GM19395 (cell line): ENCODE results near the gene ZNF385D.

Experiments used
- ATAC-seq: cut with Tn5 transposase; IDR thresholded peaks from one replicate; pipeline ENCODE4 v1.9.1; 2021; ENCODE audit warnings: mild to moderate bottlenecking, moderate library complexity; ENCODE audit not compliant: unreplicated experiment

The ZNF385D gene

DNA sequence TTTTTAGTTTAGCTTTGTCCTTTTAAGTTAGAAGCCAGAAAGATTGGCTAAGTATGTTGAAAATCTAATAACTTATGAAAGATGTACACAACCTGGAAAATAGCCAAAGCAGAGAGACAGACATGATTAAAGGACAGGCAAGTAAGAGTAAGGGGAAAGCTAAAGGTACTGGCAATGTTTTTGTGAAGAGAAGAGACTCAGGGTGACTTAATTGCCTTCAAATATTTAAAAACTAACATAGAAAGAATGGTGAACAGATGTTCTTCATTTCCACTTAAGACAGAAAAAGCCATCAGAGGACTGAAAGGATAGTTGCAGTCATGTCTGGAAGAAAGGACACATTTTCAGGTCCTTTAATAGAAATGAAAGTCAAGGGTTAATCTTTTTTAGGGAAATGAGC is 68.8 kb downstream of the ZNF385D start:
- ATAC-seq = no peak

DNA sequence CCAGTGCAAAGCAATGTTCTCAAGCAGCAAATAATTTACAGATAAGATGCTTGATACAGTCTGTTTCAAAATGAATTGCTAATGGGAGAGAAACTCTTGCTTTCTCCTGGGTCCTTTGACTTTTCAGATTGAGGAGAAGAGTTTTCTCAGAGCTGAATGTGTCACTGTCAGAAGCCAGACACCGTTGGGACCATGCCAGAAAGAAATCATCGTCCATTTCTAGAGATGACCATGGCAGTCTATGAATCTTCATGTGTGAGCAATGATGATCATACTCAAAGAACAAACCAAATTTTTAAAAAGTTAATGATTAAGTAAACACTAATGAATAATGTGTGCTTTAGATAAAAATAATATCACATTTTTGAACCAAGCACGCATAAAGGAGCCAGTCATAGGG is 77.6 kb downstream of the ZNF385D start:
- no peak for ATAC-seq

DNA sequence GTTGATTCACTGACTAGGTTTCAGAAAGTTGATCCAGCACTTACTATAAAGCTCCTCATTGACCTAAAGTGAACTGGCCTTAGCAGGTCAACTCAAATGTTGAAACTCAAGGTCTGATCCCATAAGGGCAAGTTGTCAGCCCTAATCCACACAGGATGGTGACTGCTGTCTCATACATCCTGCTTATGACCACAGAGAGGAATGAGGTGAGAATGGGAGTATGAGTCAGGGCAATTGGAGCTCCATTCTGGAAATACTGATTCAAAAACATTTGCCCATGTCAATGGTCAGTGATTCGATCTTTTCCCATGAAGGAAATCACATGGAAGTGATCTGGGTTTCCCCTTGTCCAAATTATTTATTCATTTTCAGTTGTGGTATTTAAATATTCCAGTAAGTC is 78.7 kb downstream of the ZNF385D start:
- ATAC-seq = no peak

DNA sequence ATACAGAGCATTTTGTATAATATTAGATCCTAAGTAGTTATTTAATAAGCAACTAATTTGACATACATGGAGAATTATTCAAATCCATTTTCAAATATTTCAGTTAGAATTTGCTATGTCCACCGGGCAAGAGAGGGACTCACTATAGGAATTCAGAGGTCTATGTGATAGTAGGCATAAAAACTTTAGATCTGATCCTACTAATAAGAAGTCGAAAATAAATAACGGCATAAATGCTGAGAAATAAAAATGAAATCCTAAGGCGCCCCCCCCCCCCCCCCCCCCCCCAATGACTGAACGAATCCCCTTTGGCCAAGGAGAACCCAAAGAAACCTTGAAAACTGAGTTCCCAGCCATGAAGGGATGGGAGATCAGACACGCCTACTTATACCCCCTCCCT is 80.6 kb downstream of the ZNF385D start:
- no peak for ATAC-seq

DNA sequence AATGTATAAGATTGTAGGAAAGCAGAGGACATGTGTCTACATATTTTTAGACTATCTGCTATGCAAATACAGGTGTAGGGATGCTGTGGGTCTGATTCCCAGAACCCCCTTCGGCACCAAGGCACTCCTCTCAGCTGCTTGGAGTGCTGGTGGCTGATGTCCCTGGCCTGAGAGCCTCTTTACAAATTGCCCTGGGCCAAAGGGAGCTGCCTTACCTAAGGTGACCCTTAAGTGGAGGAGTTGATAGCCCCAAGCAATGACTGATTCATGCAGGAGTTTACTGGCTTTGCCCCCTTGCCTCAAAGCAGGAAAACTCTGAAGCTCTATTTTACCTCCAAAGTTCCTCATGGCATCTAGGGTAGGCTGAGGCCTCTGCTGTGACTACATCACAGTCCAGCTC is 83.0 kb downstream of the ZNF385D start:
- ATAC-seq = no peak

DNA sequence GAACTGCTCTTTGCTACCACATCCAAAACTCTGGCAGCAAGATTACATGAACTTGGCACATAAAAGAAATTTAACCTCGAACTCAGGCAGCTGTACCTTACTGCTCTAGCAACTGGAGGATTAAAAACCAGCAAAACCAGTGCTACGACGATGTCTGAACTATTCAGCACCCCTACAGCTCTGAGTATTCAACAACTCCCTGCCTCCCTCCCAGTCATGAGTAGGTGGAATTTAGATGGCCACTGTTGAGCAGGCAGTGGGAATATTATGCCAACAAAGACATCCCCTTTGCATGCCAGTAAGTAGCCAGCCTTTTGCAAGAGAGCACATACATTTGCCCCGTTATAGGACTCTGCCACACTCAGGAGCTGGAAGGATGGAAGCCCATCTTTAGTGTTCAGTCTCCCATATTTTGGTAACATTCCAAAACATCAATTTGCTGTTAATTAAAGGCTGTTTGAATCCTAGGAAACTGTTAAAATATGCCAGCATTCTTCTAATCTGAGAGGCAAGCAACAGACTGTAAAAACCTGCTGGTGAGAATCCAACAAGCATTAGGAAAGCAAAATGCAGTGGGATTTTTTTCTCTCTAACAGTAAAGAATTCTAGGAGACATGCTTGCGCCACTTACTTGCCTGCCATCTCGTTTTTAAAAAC is 85.4 kb downstream of the ZNF385D start:
- no peak for ATAC-seq

DNA sequence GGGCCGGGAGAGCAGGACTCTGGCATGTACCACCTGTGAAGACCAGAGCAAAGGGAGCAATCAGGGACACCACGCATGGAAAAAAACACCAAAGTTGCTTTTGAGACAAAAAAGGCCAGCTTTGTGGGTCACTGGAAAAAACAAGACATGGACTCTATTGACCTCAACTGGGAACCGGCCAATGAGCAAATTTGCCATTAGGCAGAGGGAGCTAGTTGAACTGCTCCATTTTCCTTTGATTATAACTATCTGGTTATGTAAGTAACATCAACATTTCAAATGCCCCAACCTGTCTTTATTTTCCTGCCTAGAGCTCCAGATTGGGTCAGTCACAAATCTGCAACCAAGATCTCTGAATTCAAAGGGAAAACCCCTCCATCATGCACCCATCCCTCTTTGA is 86.0 kb downstream of the ZNF385D start:
- no peak for ATAC-seq

DNA sequence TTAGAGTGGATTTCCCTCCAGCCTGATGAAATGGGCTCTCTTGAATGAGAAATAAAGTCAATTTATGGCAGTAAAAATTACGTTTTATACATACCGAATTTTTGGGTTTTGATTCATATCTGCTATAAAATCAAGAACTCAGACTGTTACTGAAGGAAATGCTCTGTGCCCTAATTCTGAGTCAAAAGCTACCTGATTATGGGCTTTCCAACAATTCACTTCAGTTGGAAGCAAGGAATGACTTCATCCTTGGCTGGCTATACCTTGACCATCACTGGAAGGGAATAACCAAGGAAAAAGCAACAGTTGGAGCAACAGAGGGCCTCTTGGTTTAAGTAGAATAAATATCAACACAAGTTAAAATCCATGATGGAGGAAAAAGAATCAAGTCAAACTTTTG is 88.6 kb downstream of the ZNF385D start:
- ATAC-seq = no peak

DNA sequence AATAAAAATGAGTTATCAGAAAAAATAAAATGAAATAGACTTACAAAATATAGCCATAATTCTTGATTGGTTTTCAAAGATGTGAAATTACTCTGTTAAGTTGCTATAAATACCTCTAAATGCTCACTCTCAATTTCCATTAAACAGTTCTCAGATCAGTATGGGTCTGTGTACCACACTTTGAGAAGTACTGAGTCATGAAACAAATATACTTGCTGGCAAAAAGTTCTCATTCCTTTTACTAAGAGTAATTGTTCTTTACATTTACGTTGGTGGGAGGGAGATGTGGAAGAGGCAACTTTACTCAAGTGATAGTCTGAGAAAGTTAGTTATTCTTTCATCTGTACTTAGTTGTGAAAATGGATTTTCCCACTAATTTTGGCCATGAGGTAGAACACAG is 96.3 kb downstream of the ZNF385D start:
- no peak for ATAC-seq

DNA sequence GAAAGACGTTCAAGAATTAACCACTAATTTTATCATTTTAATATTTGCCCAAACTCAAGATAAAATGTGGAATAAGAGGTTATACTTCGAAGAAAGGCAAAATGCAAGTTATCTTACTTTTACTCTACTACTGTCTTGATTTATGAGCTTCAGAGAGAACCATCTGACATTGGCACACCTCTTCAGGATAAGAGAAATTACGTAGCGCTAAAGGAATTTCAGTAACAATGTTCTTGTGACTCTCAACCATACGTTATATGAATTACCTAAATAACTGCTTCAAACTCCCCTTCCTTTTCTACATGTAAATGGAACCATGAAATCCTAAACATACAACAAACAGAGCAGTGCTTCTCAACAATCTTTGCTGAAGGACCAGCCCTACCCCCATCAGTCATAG is 96.8 kb downstream of the ZNF385D start:
- no peak for ATAC-seq

DNA sequence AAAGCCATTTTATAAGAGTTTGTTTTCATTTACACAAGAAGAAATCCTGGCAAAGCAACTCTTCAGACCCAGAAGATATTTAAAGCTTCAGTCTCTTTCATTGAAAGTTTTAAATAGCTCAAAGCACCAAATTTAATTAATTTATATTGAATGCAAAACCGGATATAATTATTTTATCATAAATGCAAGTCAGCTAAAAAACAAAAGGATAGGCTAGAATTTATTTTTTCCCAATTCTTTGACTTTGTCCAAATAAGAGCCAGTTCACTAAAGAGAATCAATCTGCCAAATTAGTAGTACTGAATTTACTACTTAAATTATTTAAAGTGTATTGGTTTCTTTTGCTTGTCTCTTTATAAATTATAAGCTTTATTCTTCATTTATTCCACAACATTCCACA is 101.5 kb downstream of the ZNF385D start:
- no peak for ATAC-seq

DNA sequence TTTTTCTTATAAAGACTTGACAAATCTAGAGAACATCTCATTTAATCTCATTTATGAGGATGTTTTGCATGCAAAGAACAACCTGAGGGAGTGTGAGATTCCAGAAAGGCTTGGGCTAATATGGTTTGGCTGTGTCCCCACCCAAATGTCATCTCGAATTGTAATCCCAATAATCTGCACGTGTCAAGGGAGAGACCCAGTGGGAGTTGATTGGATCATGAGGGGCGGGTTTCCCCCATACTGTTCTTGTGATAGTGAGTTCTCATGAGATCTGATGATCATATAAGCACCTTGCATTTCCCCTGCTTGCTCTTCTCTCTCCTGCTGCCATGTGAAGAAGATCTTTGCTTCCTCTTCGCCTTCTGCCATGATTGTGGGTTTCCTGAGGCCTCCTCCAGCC is 103.0 kb downstream of the ZNF385D start:
- ATAC-seq = no peak

DNA sequence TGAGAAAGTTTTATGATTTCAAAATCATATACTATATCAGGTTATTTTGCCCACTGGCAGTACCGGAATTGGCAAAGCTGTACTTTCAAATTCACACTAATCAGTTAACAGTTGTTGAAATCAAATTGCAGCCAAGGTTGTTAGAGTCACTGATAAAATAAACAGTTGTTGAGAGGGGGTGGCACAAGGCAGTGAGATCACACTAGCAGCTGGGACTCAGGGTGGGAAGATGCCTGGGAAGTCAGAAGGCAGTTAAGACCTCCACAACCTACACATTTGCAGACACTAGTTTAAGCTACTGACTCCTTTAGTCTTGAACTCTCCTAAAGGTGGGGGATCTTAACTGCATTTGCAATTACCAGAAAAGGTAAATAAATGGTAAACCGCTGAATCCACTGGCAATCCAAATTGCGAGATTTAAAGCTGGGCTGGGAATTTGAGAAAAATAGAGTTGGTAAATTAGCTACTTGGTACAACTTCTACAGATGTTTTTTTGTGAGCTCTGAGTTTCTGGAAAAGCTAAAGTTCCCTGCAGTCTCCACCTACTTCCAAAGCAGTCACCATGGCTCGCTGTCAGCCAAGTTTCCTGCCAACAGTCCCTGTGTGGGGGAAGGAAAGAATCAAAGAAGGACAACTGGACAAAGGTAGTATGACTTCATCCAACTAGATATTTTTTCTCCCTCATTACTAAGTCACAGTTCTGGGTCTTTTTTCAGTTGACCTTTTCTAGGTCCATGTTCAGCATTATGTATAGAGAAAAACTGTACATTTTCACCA is 105.7 kb downstream of the ZNF385D start:
- no peak for ATAC-seq

DNA sequence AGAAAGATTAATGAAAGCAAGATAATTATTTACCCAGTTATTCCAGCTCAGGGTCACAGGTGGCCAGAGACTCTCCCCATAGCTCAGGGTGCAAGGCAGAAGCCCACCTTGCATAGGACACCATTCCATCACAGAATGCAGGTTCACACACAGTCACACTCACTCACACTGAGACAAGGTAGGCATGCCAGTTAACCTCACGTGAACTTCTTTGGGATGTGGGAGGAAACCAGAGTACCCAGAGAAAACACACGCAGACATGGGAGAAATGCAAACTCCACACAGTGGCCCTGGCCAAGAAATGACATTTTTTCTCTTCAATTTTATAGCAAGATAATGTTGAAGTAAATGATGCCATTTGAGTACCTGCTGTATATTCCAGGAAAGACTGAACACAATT is 106.7 kb downstream of the ZNF385D start:
- no peak for ATAC-seq

DNA sequence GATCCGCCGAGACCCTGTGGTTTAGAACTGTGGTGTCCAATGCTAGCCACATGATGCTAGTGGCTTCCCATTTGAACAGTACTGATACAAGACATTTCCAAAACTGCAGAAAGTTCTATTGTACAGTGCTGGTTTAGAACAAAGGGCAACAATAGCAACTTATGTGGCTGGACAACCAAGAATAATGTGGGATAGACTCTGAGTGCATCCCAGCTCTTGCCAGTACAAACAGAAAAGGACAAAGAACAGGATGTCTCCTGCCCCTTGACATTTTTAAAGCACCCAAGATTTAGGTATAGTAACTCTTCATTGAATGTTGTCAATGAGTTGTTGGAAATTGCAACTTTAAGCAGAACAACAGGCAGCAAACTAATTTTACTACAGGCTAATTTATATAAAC is 107.3 kb downstream of the ZNF385D start:
- no peak for ATAC-seq

DNA sequence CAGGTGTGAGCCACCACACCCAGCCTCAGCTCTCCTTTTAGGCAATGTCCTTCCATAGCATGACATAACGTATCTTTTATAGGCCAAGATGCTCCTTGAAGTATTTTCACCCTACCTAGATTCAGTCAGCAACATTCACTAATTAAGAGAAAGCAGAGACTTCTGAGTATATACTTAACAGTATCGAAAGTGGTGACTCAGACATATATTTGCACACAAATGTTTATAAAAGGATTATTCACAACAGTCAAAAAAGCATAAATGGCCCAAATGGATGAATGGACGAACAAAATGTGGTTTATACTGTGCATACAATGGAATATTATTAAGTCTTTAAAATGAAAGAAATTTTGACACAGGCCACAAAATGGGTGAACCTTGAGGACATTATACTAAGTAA is 108.6 kb downstream of the ZNF385D start:
- no peak for ATAC-seq

DNA sequence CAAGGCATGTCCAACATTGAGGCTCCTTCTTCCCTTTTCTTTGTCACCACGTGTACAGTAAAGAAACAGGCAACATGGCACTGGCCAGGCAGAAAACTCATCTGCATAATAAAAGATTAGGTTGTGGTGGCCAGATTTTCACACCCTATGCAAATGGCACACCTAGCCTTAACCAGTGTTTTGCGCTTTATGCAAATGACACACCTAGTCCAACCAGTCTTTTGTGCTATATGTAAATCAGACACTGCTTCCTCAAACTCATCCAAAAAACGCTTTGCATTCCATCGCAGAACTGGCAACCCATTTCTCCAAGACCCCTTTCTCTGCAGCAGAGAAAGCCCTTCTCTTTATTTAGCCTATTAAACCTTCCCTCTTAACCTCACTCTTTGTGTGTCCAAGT is 109.1 kb downstream of the ZNF385D start:
- ATAC-seq = no peak

DNA sequence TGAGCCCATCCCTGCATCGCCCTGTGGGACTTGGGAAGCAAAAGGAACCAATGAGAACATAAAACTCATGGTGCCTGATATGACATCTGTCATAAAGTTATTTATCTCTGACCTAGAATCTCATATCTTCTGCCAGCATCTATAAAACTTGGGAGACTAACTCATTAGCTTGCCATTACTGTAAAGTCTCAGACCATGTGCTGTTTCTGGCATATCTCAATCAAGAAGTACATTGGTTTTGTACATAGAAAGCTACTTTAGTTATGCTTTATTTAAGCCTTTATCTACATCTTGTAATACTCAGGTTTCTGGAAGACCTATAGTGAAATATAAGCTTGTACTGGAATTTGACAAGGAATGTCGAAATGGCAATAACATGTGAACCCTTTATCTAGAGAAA is 112.5 kb downstream of the ZNF385D start:
- no peak for ATAC-seq

DNA sequence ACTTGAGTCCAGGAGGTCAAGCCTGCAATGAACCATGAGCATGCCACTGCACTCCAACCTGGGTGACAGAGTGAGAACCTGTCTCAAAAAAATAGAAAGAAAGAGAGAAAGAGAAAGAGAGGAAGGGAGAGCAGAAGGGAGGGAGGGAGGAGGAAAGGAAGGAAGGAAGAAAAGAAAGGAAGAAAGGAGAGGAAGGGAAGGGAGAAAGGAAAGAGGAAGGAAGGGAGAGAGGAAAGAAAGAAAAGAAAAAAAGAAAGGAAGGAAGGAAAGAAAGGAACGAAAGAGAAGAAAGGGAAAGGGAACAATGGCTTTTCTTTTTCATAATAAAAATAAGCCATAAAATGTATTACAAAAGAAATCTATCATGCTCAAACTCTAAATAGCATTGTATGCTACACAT is 116.9 kb downstream of the ZNF385D start:
- no peak for ATAC-seq

DNA sequence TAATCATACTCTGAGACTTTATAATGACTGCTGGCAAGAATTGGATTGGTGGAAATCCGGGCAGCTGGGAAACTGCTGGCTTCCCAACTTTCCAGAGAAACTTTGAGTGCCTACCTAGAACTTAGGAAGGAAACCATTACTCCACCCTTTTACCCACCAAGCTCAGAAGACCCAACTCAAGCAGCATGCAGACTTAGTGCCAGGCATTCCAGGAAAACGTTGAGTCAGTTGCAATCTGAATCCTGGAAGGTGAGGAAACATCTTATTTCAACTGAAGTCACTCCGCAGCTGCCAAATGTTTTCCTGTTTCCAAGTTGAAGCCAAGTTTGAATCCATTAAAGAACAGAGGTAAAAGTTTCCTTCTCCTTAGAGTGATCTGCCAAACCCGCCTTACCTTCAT is 126.5 kb downstream of the ZNF385D start:
- ATAC-seq = no peak

DNA sequence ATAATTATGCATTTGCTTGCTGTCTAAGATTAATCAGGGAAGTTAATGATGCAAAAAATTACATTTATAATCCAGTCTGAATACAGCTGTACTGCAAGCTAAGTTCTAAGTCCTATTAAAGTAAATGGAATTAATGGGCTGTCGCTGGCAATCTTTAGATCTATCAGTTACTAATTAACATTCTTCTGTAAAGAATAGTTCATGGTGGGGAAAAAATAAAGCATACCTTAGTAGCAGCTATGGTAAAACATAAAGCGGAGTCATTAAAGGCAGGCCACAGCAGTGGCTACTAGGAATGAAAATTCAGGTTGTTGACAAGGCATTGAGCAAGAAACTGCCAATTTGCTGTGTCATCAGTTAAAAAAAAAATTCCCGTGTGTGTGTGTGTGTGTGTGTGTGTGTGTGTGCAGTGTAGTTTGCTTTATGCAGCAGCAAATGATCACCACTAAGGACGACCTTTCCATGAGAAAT is 129.8 kb downstream of the ZNF385D start:
- ATAC-seq = no peak

DNA sequence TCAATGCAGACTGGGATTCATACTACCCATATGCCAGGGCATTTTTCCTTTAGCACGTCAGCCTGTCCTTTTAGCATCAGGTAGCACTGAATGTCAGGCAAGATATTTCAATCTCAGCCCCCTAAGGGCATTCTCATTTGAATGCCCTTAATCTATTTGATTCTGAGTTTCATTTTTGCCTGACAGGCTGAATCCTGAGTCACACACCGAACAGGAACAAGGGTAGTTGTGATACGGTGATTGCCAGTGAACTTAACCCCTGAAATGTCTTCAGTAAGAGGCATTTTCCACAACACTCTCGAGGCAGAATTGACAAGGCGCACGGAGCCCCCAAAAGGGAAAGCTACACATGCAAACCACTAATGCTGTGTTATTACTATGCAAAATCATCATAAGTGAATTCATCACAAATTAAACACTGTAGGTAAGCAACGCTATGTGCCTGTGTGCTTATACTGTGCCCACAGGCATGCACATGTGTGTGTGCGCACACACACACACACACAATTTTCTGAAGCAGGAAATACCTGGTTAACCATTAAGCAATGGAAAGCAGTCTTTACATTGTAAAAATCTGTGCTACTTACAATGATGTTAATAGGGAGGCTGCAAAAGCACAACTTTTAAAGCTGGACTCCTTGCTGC is 130.4 kb downstream of the ZNF385D start:
- no peak for ATAC-seq
